Measurements from ENCODE around the gene UAP1L1.

GRCh38 chr9:137128862-137129455 lies 51.6 kb downstream of the UAP1L1 start:
- TF ChIP-seq TAF1 (IDR thresholded peaks at IDR 0.05; ENCODE audit: low read depth, low read length) (no peak), POLR2A (IDR thresholded peaks at IDR 0.05; ENCODE audit: low read depth, low read length) (no peak), POLR2AphosphoS5 (IDR thresholded peaks at IDR 0.05; ENCODE audit: low read depth, low read length) (no peak), POU2F2 (IDR thresholded peaks at IDR 0.05; ENCODE audit: low read depth, low read length) (no peak), SPI1 (IDR thresholded peaks at IDR 0.05; ENCODE audit: low read depth, low read length) (no peak)

Measured in GM12891 (cell line).